ENCODE measurements around the gene FNDC8. TPM values are rescaled to one million over a fixed set of nuclear protein-coding genes. Genes with fewer than 3 reads are reported as not detected.
A peak's percentile ranks its signal among the peaks of the same experiment; 100 is the strongest.

Gene FNDC8
- total and polyA plus RNA-seq, 9 of the 15 experiments (the other 6 are each of a cell fraction or from before 2014, with no cell fraction given), result 0.04 TPM; not detected in 8

DNA sequence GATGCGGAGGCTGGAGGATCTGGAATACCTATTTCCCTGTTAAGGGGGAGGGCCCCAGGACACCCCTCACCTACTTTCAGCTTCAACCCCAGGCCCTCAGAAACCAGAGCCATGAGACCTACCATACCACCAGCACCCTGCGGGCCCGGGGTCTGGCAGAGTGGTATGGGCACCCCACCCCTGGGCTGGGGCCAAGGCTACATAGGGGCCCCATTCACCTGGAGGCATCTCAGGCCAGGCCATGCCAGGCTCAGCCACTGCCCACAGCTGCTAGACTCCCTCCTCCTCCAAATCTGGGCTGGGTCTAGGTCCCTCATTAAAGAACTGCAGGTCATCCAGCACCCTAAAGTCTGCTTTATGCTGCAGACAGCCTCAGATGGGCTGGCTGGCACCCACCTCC, 9.0 kb downstream of the FNDC8 start:
- no TSS peak for BruUV-seq (replicated peaks)
- ATAC-seq, result peak; percentile 21; the same call in 2 of the 3 replicates
- Histone ChIP-seq H3K27ac (ENCODE audit: extremely low read depth, low read depth, low read length) (no peak overlapping the region), H3K4me3 (no peak overlapping the region), H3K9me1 (ENCODE audit: control insufficient read depth, insufficient read depth, low read length) (peaks cover 4% of the 10 kb centered on the region), H2AFZ (ENCODE audit: low read depth, low read length) (no peak overlapping the region), H3K4me2 (ENCODE audit: insufficient read depth, low read length) (no peak overlapping the region), H3K4me1 (replicated peaks in 1 of 2; ENCODE audit: control insufficient read depth in 2 of 2, insufficient read depth in 2 of 2, low read length in 2 of 2) (peaks cover 0 to 5% of the 10 kb centered on the region in 2 experiments; a peak in 2 of 5 replicates), H3K27me3 (ENCODE audit: control insufficient read depth in 2 of 2, insufficient read depth in 2 of 2, low read length in 2 of 2) (no peaks in the 10 kb centered on the region), H3K36me3 (ENCODE audit: control insufficient read depth, insufficient read depth, low read length) (peaks cover 52% of the 10 kb centered on the region), H3K79me2 (ENCODE audit: control insufficient read depth, insufficient read depth, low read length) (no peaks in the 10 kb centered on the region), H3K9me3 (replicated peaks; ENCODE audit: control insufficient read depth, insufficient read depth, low read depth, low read length) (no peaks in the 10 kb centered on the region), H4K20me1 (replicated peaks; ENCODE audit: control insufficient read depth, insufficient read depth, low read length) (peaks cover 15% of the 10 kb centered on the region), H3K9ac (ENCODE audit: insufficient read depth in 1 of 2, low read depth in 2 of 2, low read length in 2 of 2) (no peak overlapping the region)
- no peak for DNase-seq (ENCODE audit: extremely low read depth in 1 of 4, low spot score in 3 of 4)
- FAIRE-seq, result no peak
- in situ Hi-C loops (cut with MboI) (no loop called here), intact Hi-C loops (cut with micrococcal nuclease) (no loop called here)
- 100% methylated on average over 3 of the region's 3 CpGs for WGBS (ENCODE audit: insufficient coverage, low coverage, missing lambda C conversion rate)
- ChIA-PET POLR2A (interaction anchor here (1.0 to 1.1 kb wide), 3 partner anchors 9 to 123 kb away, joined by 3 read pairs; no protein-coding TSS in a partner anchor), CTCF (ENCODE audit: low intra/inter-chr PET ratio) (no interaction called here)
- TF ChIP-seq, protein P1, sequence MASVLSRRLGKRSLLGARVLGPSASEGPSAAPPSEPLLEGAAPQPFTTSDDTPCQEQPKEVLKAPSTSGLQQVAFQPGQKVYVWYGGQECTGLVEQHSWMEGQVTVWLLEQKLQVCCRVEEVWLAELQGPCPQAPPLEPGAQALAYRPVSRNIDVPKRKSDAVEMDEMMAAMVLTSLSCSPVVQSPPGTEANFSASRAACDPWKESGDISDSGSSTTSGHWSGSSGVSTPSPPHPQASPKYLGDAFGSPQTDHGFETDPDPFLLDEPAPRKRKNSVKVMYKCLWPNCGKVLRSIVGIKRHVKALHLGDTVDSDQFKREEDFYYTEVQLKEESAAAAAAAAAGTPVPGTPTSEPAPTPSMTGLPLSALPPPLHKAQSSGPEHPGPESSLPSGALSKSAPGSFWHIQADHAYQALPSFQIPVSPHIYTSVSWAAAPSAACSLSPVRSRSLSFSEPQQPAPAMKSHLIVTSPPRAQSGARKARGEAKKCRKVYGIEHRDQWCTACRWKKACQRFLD (CRISPR knock-in tag; IDR thresholded peaks at IDR 0.05), result no peak
- no peak for TF ChIP-seq BRD4 (IDR thresholded peaks at IDR 0.05)
- TF ChIP-seq POLR2A (conservative IDR thresholded peaks at IDR 0.05), result peak; percentile 45; the same call in 1 of the 2 replicates
- no peak for TF ChIP-seq ZNF354B (CRISPR knock-in tag; IDR thresholded peaks at IDR 0.05)
- no peak for TF ChIP-seq SIN3A (IDR thresholded peaks at IDR 0.05; ENCODE audit: borderline replicate concordance in 2 of 2, control insufficient read depth in 1 of 2, low read depth in 2 of 2, low read length in 2 of 2)
- peak; percentile 61 for TF ChIP-seq RBFOX2 (IDR thresholded peaks at IDR 0.05; ENCODE audit: low read depth, low read length)
- no peak for TF ChIP-seq CC2D1A (IDR thresholded peaks at IDR 0.05)
- peak; percentile 61 for TF ChIP-seq POLR2G (IDR thresholded peaks at IDR 0.05; ENCODE audit: low read depth, low read length)
